HG02798 (cell line): Measurements from ENCODE around the gene TNRC6C.
A peak's percentile ranks its signal among the peaks of the same experiment; 100 is the strongest.
"Not testable (repeated sequence)": the region's sequence is repeated elsewhere in the genome, so short reads cannot be mapped to it uniquely, and the experiment has no call there.

Experiments used
- ATAC-seq: cut with Tn5 transposase; IDR thresholded peaks from one replicate; pipeline ENCODE4 v1.9.1; 2021; ENCODE audit warnings: mild to moderate bottlenecking; ENCODE audit not compliant: unreplicated experiment, poor library complexity

TNRC6C gene

DNA sequence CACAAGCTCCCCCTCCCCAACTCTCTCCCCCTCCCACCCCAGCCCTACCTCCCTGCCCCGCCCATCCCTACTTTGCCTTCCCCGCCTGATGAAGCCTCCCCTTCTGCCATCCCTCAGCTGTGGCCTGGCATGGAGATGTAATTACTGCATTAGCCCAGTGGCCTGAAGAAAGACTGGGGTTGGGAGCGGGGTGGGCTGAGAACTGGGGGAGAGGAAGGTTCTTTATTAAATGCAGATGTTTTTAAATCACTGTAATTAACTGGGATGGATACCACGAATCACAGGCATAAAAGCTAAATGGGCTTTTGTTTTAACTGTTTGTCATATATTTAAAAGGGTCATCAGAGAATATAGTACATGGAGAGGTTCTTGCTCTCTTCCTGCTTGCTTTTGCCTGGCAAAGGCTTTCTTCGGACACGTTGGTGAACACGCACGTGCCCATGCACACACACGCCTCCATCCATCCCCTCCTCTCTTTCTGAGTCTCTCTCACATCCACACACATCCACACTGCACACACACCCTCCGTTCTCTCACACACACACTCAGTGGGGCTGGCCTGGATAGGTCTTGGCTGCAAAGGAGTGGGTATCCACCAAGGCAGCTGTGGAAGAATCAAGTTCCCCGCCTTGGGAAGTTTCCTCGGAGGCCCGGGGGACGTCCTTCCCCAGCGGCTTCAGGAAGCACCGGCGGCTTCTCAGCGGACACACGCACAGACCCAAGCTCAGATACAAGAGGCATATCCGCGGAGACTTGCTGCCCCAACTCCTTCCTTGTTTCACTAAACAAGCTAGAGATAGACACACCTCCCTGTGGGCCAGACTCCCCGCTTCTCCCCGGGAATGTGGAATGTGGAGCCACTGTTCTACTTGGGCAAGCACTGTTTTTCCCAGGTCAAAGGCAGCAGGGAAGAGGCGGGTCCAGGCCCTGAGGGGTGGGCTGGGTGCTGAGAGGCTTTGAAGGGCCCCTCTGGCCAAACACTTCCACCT is 27.4 kb upstream of the TNRC6C start:
- ATAC-seq: no peak

DNA sequence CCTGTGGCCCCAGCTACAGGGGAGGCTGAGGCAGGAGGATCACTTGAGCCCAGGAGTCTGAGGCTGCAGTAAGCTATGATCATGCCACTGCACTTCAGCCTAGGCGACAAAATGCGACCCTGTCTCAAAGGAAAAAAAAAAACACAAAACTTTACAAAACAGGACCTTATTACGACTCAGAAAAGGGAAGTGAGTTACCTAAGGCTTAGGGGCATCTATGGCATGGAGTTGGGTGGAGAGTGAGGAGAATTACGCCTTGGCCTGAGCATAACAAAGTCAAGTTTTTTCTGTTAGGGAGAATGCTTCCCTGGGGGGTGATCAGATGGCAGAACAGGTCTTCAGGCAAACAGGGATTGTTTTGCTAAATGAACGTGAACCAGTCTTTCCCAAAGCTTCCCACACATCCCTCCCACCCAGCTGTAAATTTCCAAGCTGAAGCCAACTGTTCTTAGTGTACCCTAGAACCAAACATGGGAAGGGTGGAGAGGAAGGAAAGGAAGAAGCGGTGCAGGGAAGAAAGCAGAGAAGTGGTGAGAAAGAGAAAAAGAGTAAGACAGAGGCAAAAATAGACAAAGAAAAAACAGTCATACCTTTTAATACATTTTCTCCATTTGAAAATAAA is 24.6 kb upstream of the TNRC6C start:
- no peak for ATAC-seq

DNA sequence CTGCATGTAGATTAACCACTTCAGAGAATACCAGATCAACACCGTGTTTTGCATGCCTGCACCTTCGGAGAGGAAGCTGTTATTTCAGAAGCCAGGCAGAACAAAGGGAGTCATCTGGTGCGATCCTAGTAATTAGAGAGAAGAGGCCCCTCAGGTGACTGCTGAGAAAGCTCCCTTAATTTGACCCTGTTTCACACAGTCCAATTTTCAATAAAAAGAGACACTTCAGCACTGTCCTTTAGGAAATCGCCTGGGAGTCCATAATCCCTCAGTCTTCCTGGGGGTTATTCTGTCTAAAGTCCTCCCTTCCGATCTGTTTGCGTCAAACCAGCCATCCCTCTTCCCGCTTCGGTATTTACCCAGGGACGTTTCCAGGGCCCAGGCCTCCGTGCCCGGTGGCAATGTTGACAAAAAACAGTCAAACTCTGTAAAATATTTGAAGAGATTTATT is 23.4 kb upstream of the TNRC6C start:
- no peak for ATAC-seq

DNA sequence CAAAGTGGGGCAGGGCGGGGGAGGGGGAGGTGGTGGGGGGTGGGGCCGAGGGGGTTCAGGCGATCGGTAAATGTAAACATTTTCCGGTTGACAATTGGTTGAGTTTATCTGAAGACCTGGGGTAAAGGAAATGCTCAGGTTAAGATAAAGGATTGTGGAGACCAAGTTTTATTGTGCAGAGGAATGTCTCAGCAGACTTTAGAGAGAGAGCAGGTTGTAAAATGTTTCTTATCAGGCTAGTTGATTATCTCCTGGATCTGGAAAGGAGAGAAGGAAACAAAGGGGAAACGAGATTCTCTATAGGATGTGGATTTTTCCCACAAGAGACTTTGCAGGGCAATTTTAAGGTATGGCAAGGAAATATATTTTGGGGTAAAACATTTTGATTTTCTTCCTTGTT is 22.8 kb upstream of the TNRC6C start:
- not testable (repeated sequence) for ATAC-seq

- ATAC-seq: no peak
Measured at GRCh38 chr17:77936881-77937280, 21.6 kb upstream of the TNRC6C start.

DNA sequence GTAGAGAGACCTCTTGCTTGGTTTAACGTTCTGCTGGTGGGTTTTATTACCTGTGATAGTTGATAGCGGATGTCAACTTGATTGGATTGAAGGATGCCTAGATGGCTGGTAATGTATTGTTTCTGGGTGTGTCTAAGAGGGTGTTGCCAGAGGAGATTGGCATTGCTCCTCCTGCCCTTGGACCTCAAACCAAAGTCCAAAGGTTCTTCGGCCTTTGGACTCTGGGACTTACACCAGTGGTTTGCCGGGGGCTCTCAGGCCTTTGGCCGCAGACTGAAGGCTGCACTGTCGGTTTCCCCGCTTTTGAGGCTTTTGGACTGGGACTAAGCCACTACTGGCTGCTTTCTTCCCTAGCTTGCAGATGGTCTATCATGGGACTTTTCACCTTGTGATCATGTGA is 17.5 kb upstream of the TNRC6C start:
- ATAC-seq: no peak

GRCh38 chr17:77942112-77942988 is 16.2 kb upstream of the TNRC6C start:
- no peak for ATAC-seq

DNA sequence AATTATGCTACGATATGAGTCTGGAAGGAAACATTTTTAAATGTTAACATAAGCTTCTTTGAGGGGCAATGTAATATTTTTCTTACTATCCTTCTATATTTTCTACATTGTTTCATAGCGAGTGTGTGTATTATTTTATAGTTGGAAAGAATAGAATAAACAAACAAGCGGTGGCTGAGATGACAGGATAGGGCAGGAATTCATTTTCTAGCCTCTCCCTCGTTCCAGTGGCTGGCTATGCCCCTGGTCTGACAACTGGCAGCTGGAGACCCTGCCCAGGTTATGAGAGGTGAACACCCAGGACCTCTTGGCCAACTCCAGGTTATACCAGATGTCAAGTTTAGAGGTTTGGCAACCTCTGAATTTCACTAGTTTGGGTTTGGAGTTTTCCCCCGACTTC is 14.5 kb upstream of the TNRC6C start:
- no peak for ATAC-seq

- no peak for ATAC-seq
Measured at GRCh38 chr17:77944390-77945222, 13.9 kb upstream of the TNRC6C start.

DNA sequence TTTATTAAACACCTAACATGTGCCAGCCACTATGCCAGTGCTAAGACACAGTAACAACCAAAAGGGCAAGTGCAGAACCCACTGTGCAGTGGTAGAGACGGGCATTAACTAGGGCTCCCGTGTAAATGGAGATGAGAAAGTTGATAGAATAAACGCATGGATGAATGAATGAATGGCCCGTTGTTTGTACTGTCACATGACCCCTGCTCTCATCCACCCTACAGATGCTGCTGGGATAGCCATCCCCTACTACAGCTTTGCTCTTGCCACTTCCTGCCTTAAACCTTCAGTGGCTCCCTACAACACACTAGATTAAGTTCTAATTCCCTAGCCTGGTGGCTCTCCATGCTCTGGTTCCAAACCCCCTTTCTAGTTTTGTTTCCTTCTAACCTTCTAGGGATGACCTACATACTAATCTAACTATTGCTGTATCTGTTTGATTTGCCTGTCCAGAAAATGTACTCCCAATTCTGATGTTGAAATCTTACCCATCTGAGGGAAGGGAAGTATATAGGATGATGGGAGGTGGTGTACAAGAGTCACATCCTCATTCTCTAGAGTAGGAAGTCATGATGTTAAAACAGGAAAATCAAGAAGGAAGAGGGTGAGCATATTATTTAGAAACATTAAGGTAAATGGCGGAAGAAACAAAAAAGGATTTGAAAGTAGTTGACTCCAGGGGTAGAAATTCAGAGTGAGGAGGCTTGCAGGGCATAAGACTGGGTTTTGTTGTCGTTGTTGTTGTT is 11.4 kb upstream of the TNRC6C start:
- ATAC-seq: no peak

GRCh38 chr17:77948690-77949114 is 9.8 kb upstream of the TNRC6C start:
- no peak for ATAC-seq

DNA sequence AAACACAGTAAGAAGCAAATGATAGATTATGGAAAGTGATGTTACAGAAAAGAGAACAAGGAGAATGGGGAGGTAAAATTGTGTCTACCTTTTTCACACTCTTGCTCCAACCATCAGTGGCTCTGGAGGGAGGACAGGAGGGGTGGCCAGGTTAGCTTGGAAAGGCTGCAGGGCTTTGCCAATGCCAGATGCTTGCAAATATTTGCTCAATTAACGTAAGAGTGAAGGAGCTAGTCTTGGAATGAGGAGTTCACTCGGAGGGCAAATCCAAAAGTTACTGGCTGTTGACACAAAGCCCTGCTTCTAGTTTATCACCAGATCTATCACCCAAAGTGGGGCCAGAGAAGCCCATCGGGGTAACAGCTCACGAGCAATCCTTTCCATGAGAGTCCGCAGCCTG is 7.4 kb upstream of the TNRC6C start:
- no peak for ATAC-seq

- ATAC-seq: no peak
Measured at GRCh38 chr17:77952368-77952767, 6.1 kb upstream of the TNRC6C start.

DNA sequence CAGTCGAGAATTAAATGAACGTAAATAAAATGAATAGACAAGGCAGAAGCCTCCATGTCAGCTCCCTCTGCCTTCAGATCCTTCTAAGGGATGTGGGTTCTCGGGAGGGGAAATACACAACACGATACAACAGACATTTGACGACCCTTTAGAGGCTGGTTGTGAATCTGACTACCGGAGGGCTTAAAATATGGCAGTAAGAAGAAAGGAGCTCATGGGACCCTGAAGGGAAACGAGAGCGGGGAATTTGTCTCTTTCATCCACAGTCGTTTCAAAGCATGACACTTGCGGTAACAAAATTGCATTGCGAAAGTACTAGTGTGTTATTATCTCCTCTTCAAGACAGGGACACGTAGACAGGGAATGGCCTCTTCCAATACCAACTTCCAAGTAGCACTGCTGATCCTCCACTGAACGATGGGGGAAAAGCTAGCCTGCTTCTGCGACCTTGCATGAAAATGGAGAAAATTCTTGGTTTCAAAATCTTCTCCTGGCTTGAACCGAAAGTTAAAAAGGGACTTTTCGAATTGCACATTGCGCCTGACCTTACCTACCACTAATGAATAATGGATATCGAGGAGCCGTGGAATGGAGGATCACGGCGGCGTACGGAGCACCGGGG is 1.2 kb upstream of the TNRC6C start:
- no peak for ATAC-seq

GRCh38 chr17:77958716-77959125 is 218 bp downstream of the TNRC6C start:
- ATAC-seq: peak; percentile 18

DNA sequence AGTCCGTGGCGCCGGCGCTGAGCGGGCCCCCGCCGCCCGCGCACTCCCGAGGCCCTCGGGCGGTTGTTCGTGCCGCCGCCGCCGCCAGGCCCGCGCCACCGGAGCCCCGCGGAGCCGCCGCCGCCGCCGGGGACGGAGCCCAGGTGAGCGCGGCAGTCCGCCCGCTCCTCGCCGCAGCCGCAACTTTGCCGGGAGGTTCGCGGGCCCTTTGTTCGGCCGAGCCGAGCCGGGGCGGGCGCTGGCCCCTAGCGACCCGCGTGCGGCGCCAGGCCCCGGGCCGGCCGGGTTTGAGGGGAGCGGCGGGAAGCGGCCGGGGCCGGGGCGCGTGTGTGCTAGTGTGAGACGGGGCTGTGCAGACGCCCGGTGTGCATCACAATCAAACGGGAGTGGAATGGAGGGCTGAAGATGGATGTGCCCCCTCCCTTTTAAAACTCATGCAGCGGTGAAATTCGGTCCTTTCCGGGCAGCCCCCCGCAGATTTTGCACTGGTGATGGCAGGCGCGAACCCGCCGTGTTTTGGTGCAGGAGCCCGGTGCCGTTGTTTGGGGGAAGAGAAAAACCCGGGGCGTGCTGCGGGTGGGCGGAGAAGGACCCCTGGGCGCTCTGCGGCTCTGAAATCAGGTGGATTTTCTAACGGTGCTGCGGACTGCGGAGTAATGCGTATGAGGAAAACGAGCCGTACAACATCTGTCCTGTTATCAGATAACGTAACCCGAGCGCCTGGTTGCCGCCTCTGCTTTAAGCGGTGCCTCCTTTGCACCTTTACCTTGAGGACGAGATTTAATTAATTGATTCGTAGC is 823 bp downstream of the TNRC6C start:
- ATAC-seq: no peak

GRCh38 chr17:77959926-77960521 is 1.5 kb downstream of the TNRC6C start:
- ATAC-seq: no peak
